ENCODE data around the gene DLGAP4. TPM values are rescaled to one million over a fixed set of nuclear protein-coding genes. Genes with fewer than 3 reads are reported as not detected.

Gene DLGAP4
- polyA plus RNA-seq, 4 donors, result 57.2 to 77.9 (median 63.3) TPM

DNA sequence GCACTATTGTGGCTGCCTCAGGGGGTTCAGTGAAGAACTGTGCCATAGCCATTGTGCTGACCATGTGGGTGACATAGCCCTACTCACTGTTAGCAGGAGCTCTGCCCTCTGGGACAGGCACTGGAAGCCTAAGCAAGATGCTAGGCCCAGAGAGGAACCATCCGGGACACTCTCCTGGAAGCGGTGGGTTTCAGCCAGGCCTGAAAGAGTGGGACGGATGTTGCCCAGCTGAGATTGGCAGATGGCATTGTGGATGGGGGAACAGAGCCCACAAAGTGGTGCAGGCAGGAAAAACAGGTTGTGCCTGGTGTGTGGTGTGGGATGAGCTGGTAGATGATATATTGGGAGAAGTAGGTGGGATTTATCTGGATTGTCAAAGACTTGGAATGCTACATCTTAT is 40.1 kb downstream of the DLGAP4 start:
- no peak for DNase-seq (ENCODE audit: low read depth in 4 of 4, low spot score in 3 of 4)

DNA sequence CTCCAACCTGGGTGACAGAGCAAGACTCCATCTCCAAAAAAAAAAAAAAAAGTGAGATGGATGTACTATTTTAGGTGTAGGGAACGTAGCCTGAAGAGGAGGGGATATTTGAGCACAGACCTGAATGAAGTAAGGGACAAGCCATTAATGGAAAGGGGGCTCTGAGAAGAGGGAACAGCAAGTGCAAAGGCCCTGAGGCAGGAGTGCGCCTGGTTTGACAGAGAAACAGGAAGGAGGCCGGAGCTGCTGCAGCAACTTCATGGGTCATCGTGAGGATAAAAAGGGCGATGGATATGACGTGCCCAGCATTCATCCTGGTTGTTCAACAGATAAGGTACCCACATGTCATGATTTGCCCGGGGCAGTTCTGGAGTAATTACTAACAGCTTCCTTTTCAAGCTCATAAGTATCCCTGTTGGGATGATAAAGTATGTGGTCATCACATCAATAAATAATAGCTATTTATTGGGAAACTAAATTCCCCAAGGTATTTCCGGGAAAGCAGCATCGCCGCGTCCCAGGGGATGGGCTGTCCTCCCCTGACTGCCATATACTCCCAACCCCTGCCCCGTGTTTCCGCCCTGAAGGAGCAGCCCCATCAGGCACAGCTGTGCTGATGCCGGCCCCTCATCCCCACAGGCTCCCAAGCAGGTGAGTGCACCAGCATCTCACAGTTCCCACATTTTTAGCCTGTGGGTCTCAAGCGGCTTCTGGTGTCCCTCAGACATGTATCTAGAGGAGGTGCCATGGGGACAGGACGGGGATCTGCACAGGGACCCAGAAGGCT is 43.4 kb downstream of the DLGAP4 start:
- DNase-seq (ENCODE audit: low read depth in 4 of 4, low spot score in 3 of 4), result no peak

DNA sequence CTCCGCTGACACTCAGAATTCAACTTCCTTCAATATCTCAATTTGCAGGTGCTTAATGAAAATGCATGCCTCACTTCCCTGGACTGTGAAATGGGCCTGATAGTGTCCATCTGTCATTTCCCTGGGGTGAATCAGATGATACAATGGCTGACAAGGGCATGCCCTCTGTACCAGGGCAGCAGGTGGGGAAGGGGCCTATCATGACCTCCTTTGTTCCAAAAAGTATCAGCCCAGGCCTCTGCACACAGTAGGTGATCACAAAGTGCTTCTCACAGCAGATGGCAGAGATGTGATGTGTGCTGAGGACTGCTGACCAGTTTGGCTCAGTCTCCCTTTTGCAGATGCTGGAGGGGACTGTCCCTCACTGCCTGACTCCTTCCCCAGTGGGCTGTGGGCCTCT is 44.3 kb downstream of the DLGAP4 start:
- DNase-seq (ENCODE audit: low read depth in 4 of 4, low spot score in 3 of 4), result no peak

DNA sequence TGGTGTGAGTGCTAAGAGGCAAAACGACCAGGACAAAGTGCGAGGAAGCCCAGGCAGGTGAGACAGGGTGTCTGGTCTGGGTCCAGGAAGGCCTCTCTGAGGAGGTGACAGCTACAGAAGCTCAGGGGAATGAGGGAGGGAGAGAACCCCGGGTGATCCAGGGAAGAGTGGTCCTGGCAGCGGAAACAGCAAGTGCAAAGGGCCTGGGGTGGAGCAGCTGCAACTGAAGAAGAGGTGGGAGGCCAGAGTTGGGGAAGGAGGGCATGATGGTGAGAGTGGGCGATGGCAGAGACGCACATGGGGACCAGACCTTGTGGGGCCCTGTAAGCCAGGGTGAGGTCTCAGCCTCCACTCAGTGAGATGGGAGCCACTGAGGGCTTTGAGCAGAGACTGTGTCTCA is 45.8 kb downstream of the DLGAP4 start:
- DNase-seq (ENCODE audit: low read depth in 4 of 4, low spot score in 3 of 4), result no peak

DNA sequence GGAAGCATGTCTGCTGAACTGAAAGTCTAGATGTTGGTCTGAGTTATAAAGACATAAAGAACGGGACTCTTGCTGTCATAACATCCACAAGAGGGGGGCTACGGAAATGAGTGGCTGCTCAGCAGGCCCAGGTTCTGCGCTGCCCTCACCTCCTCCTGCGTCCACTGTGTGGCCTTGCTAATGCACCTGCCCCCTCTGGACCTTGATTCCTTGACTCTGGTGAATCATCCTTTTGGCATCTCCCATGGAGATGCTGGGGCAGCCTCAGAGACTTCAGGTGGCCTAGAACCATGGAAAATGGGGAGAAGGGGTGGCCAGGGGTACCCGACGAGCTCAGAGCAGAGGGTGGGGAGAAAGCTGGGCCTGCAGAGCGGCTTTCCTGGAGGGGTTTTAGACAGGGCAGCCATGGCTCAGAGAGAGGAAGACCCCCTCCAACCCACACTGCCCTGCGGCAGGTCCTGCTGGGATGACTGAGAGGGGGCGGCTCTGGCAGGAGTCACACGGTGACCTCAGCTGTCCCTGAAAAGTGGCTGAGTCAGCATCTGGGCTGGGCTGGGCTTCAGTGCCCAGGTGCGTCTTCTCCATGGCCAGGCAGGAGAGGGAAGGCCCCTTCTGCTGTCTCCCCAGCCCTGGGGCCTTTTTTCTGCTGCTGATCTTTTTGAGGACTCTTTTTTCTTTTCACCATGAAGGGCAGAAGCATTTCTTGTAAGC is 46.9 kb downstream of the DLGAP4 start:
- DNase-seq (ENCODE audit: low read depth in 4 of 4, low spot score in 3 of 4), result no peak

DNA sequence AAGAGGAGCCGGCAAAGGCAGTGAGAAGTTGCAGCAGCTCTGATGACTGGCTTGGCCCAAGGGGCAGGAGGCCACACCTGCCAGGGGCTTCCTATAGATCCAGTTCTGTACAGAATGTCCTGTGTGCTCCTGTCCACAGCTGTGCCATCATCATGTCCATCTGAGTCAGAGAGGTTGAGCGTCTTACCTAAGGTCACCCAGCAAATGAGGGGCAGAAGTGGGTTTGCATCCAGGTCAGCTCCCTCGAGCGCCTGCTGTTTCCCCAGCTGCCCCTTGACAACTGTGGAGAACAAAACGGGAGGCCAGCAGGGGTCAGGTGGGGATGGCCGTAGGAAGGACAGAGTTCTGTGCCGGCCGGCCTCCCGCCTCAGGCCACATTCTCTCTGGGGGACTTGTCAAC is 47.6 kb downstream of the DLGAP4 start:
- DNase-seq (ENCODE audit: low read depth in 4 of 4, low spot score in 3 of 4), result no peak

DNA sequence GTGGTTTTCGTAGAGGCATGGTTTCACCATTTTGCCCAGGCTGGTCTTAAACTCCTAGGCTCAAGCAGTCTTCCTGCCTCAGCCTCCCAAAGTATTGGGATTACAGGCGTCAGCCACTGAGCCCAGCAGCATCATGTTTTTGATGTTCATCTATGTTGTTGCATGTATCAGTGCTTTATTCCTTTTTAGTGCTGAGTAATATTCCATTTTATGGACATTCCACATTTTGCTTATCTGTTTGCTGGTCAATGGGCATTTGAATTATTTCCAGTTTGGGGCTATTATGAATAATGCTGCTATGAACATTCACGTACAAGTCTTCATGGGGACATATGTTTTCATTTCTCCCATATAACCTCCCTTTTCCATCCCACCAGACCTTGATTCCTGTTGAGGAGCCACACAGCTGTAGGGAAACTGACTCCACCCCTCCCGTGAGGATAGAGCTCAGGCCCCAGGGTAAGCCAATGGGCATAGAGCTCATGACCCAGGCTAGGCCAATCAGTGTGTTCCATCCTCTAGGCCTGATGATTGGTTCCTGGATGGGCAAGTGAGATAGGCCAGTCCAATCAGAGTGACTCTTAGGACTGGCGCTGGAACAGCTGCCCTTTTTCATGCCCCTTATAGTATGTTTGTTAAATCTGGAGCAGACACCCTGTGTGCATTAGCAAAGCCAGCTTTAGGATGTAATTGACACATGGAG is 49.5 kb downstream of the DLGAP4 start:
- DNase-seq (ENCODE audit: low read depth in 4 of 4, low spot score in 3 of 4), result no peak

DNA sequence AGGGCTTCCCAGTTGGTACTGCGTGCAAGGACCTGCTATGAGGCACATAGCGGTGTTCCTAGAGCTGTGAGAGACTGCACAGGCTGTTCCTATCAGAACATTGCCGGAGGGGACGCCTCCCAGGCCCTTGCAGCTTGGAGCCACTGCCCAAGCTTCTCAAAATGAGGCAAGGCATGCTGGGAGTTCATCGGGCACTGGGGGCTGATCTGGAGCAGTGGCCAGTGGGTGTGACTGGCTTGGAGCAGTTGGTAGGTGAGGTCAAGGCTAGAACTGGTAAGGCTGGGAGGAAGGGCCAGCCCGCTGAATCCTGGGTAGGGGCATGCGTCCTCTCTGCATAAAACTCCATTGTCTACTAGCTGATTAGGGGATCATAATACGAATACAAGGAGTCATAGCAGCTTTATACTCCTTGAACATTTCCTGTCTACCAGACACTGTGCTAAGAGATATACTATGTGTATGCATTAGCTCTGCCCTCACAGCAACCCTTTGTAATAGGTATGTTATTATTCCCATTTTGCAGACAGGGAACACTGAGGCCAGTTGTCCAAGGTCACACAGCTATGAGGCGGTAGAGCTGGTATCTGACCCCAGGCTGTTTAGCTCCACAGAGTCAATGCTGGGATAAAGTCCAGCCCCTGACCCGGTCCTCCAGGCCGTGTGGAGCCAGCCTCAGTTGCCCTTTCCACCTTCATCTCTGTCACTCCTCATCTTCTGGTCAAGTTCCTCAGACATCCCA is 53.7 kb downstream of the DLGAP4 start:
- no peak for DNase-seq (ENCODE audit: low read depth in 4 of 4, low spot score in 3 of 4)

DNA sequence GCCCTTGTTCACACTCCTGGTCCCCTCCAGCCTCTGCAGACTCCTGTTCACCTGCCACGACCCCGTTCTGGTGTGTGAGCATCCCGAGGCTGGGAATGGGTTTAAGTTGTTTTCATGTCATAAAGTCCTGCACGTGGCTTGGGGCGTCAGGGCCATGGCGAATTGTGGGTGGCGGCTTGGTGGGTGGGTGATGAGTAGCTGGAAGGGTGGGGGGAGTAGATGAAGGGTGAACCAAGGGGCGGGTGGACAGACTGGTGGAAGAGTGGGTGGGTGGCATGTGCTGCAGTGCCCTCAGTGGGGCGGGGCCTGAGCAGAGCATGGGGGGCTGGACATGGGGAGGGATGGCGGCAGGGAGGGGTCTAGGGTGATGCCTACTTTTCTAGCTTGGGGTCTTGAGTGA is 54.3 kb downstream of the DLGAP4 start:
- no peak for DNase-seq (ENCODE audit: low read depth in 4 of 4, low spot score in 3 of 4)

DNA sequence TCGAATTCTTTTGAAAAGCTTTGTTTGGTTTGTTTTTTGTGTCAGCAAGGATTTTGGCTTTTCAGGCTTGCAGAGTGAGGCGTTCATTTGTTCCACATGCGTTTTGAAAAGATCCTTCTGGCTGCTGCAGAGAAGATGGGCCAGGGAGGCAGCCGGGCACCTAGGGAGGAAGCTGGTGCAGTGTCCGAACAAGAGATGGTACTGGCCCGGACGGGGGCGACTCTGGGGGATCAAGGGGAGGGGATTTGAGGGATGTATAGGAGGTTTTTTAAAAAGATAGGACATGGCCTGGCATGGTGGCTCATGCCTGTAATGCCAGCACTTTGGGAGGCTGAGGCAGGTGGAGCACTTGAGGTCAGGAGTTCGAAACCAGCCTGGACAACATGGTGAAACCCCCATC is 55.3 kb downstream of the DLGAP4 start:
- DNase-seq (ENCODE audit: low read depth in 4 of 4, low spot score in 3 of 4), result no peak

DNA sequence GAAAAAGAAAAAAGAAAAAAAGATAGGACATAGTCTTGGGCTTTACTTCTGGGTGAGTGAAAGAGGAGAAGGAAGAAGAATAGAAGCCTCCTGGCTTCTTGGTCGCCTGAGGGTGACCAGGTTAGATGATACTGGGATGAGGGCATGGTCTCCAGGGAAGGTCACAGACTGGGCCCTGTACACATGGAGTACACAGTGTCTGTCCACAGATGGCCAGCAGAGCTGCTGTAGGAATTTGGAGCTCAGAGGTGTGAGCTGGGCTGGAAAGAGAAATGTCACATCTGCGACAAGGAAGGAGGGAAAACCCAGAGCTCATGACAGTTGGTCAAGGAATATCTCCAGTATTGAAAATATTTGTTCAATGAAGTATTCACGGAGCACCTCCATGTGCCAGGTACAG is 56.1 kb downstream of the DLGAP4 start:
- no peak for DNase-seq (ENCODE audit: low read depth in 4 of 4, low spot score in 3 of 4)

DNA sequence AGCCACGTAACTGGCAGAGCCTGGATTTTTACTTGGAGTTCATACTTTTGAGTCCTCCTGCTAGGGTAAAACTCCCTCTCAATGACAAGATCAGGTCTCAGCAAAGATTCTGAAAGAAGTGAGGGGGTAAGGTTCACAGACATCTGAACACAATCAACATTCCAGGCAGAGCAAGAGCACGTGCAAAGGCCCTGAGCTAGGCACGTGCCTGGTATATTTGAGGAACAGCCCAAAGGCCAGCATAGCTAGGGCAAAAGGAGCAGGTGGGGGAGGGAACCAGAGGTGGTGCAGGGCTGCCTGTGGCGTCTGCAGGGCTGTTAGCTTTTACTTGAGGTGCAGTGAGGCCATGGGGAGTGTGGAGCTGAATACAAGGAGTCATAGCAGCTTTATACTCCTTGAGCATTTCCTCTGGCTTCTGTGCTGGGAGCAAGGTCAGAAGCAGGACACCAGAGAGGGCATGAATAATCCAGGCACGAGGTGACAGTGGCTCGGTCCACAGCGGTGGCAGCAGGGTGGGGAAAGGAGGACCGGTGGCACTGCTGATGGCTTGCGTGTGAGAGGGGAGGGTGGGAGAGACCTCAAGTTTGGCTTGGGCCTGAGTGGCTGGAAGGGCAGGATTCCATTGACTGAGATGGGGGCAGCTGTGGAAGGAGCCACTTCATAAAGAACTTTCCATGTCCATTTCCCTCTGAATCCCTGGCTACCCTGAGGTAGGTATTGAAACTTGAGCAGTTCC is 57.0 kb downstream of the DLGAP4 start:
- no peak for DNase-seq (ENCODE audit: low read depth in 4 of 4, low spot score in 3 of 4)

DNA sequence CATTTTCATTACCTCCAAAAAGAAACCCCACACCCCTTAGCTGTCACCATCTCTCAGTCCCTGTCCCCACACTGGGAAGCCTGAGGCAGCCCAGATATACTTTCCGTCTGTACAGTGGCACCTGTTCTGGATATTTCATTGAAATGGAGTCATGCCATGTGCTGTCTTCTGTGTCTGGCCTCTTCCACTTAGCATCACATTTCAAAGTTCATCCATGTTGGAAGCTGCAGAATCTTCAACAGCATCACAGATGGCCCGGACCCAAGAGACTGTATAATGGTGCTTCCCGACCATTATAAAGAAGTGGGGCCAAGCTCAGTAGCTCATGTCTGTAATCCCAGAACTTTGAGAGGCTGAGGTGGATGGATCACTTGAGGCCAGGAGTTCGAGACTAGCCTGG is 58.4 kb downstream of the DLGAP4 start:
- DNase-seq (ENCODE audit: low read depth in 4 of 4, low spot score in 3 of 4), result no peak

DNA sequence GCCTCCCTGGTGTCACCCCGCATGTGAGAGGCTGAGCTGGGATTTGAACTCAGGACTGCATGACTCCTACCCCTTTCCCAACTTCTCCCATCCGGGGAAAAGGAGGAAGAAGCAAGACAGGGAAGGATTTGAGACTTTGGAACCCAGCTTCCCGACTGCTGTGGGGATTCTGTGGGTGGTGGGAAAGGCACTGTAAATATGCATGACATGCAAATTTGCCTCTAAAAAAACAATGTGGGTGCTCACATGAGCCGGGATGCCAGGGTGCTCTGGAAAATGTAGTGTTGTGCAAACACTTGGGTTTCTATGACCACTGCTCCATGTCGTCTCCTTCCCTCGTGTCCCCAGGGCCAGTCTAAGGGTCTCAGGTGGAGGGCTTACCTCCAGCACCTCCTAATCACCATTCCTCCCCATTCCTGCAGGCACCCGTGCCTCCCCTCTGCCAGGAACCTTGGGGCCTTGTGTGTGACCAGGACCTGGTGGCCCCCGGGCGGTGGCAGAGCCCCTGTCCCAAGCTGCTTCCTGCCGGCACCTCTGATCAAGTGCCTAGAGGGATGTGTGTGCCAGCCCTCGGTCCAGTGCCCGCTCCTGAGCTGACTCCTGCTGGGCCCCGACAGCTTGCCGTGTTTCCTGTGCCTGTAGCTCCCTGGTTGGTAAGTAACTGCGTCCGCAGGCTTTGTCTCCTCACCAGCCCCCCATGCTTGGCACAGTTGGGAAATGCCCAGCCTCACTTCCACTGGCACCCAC is 60.7 kb downstream of the DLGAP4 start:
- DNase-seq (ENCODE audit: low read depth in 4 of 4, low spot score in 3 of 4), result no peak

DNA sequence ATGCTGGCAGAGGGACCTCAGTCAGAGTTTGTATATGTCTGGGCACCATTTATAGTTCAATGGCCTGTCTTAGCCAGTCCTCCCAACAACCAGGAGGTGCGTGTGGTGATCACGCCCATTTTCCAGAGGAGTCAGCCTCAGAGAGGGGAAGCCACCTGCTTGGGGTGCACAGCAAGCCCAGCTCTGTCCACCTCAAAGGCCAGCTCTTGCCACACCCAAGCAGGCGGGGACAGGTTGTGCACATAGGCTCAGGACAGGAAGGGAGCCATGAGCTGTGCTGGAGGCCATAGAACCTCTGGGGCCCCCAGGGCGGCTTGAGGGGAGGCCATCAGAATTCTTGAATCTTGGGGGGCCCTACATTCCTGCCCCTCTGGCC is 61.2 kb downstream of the DLGAP4 start:
- no peak for DNase-seq (ENCODE audit: low read depth in 4 of 4, low spot score in 3 of 4)

DNA sequence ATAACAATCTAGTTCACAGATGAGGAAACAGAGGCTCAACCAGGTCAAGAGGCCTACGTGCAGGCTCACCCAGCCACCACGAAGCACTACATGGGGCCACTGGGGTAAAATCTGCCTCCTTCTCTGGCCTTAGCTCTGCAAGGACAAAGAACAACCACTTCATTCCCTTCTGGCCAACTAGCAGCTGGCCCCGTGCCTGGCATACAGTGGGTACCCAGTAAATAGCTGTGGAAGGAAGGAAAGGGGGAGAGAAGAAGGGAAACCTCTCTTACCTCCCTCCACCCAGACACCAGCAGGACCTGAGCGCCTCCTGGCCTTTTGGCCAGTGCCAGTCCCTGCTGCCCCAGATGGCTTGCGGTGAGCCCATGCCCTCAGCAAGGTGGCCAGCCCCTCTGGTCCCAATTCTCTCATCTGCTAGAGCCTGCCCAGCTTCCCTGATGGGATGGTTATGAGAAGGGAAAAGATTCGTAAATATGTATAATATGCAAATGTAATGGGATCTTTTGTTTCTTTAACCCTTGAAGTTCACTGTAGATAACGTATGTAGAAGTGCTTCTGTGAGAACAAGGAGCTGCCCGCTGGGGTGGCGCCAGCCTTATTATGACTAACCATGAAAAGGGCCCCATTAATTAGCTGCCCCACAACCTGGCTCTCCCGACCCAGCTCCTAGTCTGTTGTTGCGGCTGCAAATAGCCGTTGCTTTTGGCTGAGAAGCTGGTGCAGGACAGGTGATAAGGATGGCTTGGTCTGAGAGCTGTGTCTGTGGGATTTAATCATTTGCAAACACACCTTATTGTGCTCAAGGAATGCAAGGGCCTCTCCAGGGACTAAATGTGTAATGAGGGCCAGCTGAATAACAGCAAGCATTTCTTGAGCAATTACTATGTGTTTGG is 62.0 kb downstream of the DLGAP4 start:
- DNase-seq (ENCODE audit: low read depth in 4 of 4, low spot score in 3 of 4), result no peak

DNA sequence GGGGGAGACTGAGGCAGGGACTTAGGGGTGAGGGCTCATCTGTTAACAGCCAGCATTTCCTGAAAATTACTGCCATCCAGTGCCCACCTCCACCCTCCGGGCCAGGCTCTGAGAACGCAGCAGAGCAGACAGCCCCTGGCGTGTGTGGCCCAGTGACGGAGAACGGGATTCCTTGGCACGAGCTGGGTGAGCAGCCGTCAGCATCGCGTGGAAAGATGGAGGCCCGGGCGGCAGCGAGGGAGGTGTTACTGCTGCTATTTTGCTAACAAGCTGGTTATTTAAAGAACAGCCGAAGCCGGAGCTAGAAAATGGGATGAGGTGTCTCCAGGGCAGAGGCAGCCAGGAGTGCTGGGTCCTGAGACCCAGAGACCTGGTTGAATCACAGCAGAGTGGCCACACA is 62.7 kb downstream of the DLGAP4 start:
- no peak for DNase-seq (ENCODE audit: low read depth in 4 of 4, low spot score in 3 of 4)

DNA sequence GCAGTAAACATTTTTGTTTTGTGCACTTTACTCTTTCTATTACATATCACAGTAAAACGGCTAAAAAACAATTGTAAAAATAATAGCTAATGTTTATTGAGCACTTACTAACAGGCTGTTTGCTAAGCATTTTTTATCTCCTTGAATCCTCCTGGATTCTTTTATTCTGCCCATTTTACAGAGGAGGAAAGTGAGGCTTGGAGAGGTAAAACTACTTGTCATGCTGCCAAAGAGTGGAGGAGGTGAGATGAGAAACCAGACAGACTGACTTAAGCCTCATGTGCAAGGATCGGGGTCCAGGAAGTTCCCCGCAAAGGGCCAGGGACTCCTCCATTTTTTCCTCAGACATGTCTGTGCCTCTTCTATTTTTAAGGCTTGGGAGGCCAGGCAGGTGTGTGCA is 63.6 kb downstream of the DLGAP4 start:
- no peak for DNase-seq (ENCODE audit: low read depth in 4 of 4, low spot score in 3 of 4)
